KMS-11 (cell line): ENCODE measurements around the gene ZNF227.

Experiments used
- H2AFZ ChIP-seq: fragments of 200-600 bp; sonication (generic); 2 replicates; pipeline ENCODE4 v1.6.1; 2016; ENCODE audit warnings: antibody characterized with exemption, mixed run types, low read depth
- H3K27ac ChIP-seq: fragments of 200-600 bp; sonication (generic); 2 replicates; pipeline ENCODE4 v1.6.1; 2016; ENCODE audit warnings: mild to moderate bottlenecking, mixed run types
- H3K27me3 ChIP-seq: fragments of 200-600 bp; sonication (generic); 2 replicates; pipeline ENCODE4 v1.6.1; 2017; ENCODE audit warnings: mild to moderate bottlenecking, low read depth, mixed run types, moderate library complexity; ENCODE audit not compliant: insufficient read depth
- H3K36me3 ChIP-seq: fragments of 200-600 bp; sonication (generic); 2 replicates; pipeline ENCODE4 v1.6.1; 2017; ENCODE audit warnings: mild to moderate bottlenecking, mixed run types; ENCODE audit not compliant: insufficient read depth
- H3K4me1 ChIP-seq: fragments of 200-600 bp; sonication (generic); 2 replicates; pipeline ENCODE4 v1.6.1; 2016; ENCODE audit warnings: mild to moderate bottlenecking, low read depth, mixed run types; ENCODE audit not compliant: poor library complexity, severe bottlenecking
- H3K4me2 ChIP-seq: fragments of 200-600 bp; sonication (generic); 2 replicates; pipeline ENCODE4 v1.7.0; 2016; ENCODE audit warnings: mild to moderate bottlenecking, mixed run types
- H3K4me3 ChIP-seq: fragments of 200-600 bp; sonication (generic); IDR thresholded peaks from 2 replicates; pipeline ENCODE4 v1.6.1; 2017; ENCODE audit warnings: low read depth, low read length, mixed read lengths; ENCODE audit not compliant: insufficient read depth
- H3K79me2 ChIP-seq: fragments of 200-600 bp; sonication (generic); 2 replicates; pipeline ENCODE4 v1.6.1; 2016; ENCODE audit warnings: low read depth, mixed run types; ENCODE audit not compliant: insufficient read depth
- H3K9ac ChIP-seq: fragments of 200-600 bp; sonication (generic); 2 replicates; pipeline ENCODE4 v1.6.1; 2016; ENCODE audit warnings: mild to moderate bottlenecking, mixed run types
- H4K20me1 ChIP-seq: fragments of 200-600 bp; sonication (generic); 2 replicates; pipeline ENCODE4 v1.6.1; 2016; ENCODE audit warnings: mild to moderate bottlenecking, mixed run types; ENCODE audit not compliant: insufficient read depth
- CTCF ChIP-seq: fragments of 200-600 bp; sonication (generic); conservative IDR thresholded peaks from 2 replicates; pipeline ENCODE4 v1.6.1; 2017; ENCODE audit warnings: low read depth, mild to moderate bottlenecking, antibody characterized with exemption, low read length, moderate library complexity, mixed read lengths

The ZNF227 gene

DNA sequence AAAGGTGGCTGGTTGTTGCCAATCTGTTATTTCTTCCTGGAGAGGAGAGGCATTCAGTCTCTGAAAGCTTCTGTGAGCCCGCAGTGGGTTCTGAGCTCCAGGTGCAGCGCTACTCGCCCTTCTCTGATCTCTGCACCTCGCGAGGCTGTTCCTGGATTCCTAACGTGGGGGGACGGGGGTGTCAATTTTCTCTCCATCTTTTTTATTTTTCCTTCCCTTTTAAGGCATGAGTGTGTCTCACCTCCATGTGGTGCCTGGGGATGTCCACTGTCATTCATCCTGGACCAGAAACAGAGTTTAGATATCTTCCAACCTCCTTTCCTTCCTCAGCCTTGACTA lies 48.0 kb downstream of the ZNF227 start:
- Histone ChIP-seq H3K27ac (peak overlapping the region; percentile 31; the same call in 1 of the 2 replicates), H2AFZ (peak overlapping the region; percentile 35; the same call in 1 of the 2 replicates), H3K4me3 (no peak overlapping the region), H3K36me3 (no peaks in the 10 kb centered on the region), H3K27me3 (no peaks in the 10 kb centered on the region), H3K79me2 (no peaks in the 10 kb centered on the region), H3K4me2 (peak overlapping the region; percentile 9; the same call in 1 of the 2 replicates), H4K20me1 (no peaks in the 10 kb centered on the region), H3K4me1 (no peaks in the 10 kb centered on the region), H3K9ac (peak overlapping the region; percentile 3; the same call in 1 of the 2 replicates)
- no peak for TF ChIP-seq CTCF

DNA sequence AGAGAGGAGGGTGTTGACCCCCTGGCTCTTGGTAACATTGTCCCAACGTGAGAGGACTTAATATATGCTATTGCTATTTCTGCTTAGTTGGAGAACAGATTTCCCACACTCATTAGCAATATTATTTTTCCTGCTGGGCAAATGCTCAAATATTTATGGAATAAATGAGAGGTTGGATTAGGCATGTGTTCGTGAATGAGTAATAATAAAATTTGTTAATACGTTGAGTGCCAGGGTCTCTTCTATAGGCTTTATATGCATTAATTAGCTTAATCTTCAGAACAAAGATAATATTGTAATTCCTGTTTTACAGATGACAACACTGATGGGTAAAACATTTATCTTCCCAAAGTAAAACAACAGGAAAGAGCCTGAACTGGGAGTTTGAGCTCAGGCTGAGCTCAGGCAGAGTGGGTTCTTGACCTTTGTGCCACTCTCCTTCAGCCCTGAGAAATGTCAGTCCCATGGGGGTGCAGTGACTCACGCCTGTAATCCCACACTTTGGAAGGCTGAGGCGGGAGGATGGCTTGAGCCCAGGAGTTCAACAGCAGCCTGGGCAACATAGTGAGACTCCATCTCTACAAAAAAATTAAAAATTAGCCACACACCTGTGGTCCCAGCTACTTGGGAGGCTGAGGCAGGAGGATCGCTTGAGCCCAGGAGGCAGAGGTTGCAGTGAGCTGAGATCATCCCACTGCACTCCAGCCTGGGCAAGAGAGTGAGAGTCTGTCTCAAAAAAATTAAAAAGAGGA lies 48.5 kb downstream of the ZNF227 start:
- H3K27me3 ChIP-seq = no peaks in the 10 kb centered on the region
- no peak overlapping the region for H2AFZ ChIP-seq
- H3K27ac ChIP-seq = no peak overlapping the region
- no peak overlapping the region for H3K4me3 ChIP-seq
- no peaks in the 10 kb centered on the region for H3K36me3 ChIP-seq
- no peaks in the 10 kb centered on the region for H3K79me2 ChIP-seq
- H3K4me2 ChIP-seq = peak overlapping the region; percentile 9; the same call in 1 of the 2 replicates
- no peak for TF ChIP-seq CTCF
- H4K20me1 ChIP-seq = no peaks in the 10 kb centered on the region
- no peak overlapping the region for H3K9ac ChIP-seq
- no peaks in the 10 kb centered on the region for H3K4me1 ChIP-seq

DNA sequence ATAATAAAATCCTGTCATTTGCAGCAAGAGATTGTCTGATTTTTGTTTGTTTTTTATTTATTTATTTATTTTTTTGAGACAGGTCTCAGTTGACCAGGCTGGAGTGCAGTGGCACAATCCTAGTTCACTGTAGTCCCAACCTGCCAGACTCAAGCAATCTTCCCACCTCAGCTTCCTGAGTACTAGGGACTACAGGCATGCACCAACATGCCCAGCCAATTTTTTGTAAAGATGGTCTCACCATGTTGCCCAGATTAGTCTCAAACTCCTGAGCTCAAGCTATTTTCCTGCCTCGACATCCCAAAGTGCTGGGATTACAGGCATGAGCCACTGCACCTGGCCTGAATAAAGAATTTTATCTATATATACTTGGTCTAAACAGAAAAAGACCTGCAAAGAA lies 65.0 kb downstream of the ZNF227 start:
- no peak overlapping the region for H3K9ac ChIP-seq
- no peaks in the 10 kb centered on the region for H3K4me1 ChIP-seq
- no peak overlapping the region for H3K4me2 ChIP-seq
- TF ChIP-seq CTCF = no peak
- H4K20me1 ChIP-seq = no peaks in the 10 kb centered on the region
- no peak overlapping the region for H3K4me3 ChIP-seq
- no peaks in the 10 kb centered on the region for H3K79me2 ChIP-seq
- H3K36me3 ChIP-seq = no peaks in the 10 kb centered on the region
- H2AFZ ChIP-seq = no peak overlapping the region
- no peaks in the 10 kb centered on the region for H3K27me3 ChIP-seq
- no peak overlapping the region for H3K27ac ChIP-seq

GRCh38 chr19:44278181-44278690 lies 65.9 kb downstream of the ZNF227 start:
- no peak overlapping the region for H3K9ac ChIP-seq
- H3K79me2 ChIP-seq = no peaks in the 10 kb centered on the region
- no peaks in the 10 kb centered on the region for H3K36me3 ChIP-seq
- no peak overlapping the region for H2AFZ ChIP-seq
- H3K4me2 ChIP-seq = no peak overlapping the region
- H3K27ac ChIP-seq = no peak overlapping the region
- H3K4me3 ChIP-seq = no peak overlapping the region
- no peaks in the 10 kb centered on the region for H3K27me3 ChIP-seq
- TF ChIP-seq CTCF = no peak
- H3K4me1 ChIP-seq = no peaks in the 10 kb centered on the region
- H4K20me1 ChIP-seq = no peaks in the 10 kb centered on the region
